Mucosa of stomach (tissue), 1 donor: ENCODE results near the gene ZBTB7C.

Experiments used
- H3K27me3 ChIP-seq: one replicate; pipeline ENCODE4 v1.7.0; 2013; ENCODE audit warnings: mild to moderate bottlenecking, low read length; ENCODE audit not compliant: control insufficient read depth, insufficient read depth
- H3K36me3 ChIP-seq: one replicate; pipeline ENCODE4 v1.7.0; 2013; ENCODE audit warnings: low read length; ENCODE audit not compliant: control insufficient read depth, insufficient read depth
- H3K4me1 ChIP-seq: one replicate; pipeline ENCODE4 v1.7.0; 2013; ENCODE audit warnings: mild to moderate bottlenecking, low read length; ENCODE audit not compliant: control insufficient read depth, insufficient read depth
- H3K4me3 ChIP-seq: one replicate; pipeline ENCODE4 v1.7.0; 2013; ENCODE audit warnings: low read length
- H3K9ac ChIP-seq: one replicate; pipeline ENCODE4 v1.7.0; 2013; ENCODE audit warnings: mild to moderate bottlenecking, low read length, moderate library complexity
- H3K9me3 ChIP-seq: one replicate; pipeline ENCODE4 v1.7.0; 2013; ENCODE audit warnings: mild to moderate bottlenecking, low read length, moderate library complexity; ENCODE audit not compliant: control insufficient read depth
- donor health status: Pancreatic carcinoma.

Gene ZBTB7C

DNA sequence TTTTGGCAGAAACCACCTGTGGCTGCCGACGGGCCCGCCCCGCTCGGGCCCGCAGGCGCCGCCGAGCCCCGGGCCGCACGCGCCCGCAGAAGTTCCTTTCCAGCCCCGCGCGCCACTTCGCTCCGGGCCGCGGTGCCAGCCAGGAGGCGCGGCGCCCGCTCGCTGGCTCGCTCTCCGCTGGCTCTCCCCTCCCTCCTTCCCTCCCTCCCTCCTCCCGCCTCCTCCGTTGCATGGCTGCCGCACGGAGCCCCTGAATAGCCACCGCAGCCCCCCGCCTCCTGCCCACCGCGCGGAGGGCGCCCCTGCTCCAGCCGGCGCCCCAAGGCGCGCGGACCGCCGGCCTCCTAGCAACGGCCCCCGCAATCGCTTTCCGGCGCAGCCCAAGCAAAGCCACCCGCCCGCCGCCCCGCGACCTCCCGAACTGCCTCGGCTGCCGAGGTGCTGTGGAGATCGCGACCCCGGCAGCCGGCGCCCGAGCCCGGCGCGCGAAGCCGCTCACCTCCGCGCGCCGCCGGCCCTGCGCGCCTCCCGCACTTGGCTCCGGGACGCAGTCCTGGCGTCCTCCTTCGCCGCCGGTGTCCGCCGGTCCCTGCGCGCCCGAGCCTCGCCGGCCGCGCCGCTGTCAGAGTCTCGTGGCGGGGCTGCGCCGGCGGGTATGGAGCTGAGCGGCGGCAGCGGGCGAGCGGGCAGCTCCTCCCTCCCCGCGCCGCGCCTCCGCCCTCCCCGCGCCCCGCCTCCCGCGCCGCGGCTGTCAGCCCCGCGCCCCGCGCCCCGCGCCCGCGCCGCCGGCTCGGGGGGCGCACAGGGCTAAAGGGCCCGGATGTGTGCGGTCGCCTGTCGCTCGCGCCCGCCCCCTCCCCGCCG lies at the start of gene ZBTB7C:
ZBTB7C (minus strand) TSS at position 657 of the 864 bp plus-strand sequence.
- peak within 1 kb of the TSS; percentile 69 for H3K4me3 ChIP-seq
- H3K9ac ChIP-seq: peak within 1 kb of the TSS; percentile 0
- peaks cover 18% of the 10 kb centered on the region for H3K4me1 ChIP-seq
- peaks cover 50% of the 10 kb centered on the region for H3K27me3 ChIP-seq
- no peaks in the 10 kb centered on the region for H3K9me3 ChIP-seq
- H3K36me3 ChIP-seq: no peaks in the 10 kb centered on the region

- H3K9me3 ChIP-seq: no peaks in the 10 kb centered on the region
- peaks cover 30% of the 10 kb centered on the region for H3K4me1 ChIP-seq
These were observed 47.7 kb upstream of the ZBTB7C start for GRCh38 chr18:48456838-48457237.

GRCh38 chr18:48455555-48456478 lies 46.6 kb upstream of the ZBTB7C start:
- Histone ChIP-seq H3K4me3 (no peak overlapping the region), H3K9ac (no peak overlapping the region), H3K9me3 (no peaks in the 10 kb centered on the region), H3K4me1 (peaks cover 22% of the 10 kb centered on the region), H3K27me3 (no peaks in the 10 kb centered on the region), H3K36me3 (no peaks in the 10 kb centered on the region)

More at GRCh38 chr18:48456838-48457237, 47.7 kb upstream of the ZBTB7C start:
- H3K4me3 ChIP-seq: no peak overlapping the region
- H3K36me3 ChIP-seq: no peaks in the 10 kb centered on the region
- no peaks in the 10 kb centered on the region for H3K27me3 ChIP-seq
- no peak overlapping the region for H3K9ac ChIP-seq

GRCh38 chr18:48454261-48454757 lies 45.1 kb upstream of the ZBTB7C start:
- Histone ChIP-seq H3K4me3 (no peak overlapping the region), H3K4me1 (peaks cover 21% of the 10 kb centered on the region), H3K27me3 (no peaks in the 10 kb centered on the region), H3K9me3 (no peaks in the 10 kb centered on the region), H3K9ac (no peak overlapping the region), H3K36me3 (no peaks in the 10 kb centered on the region)

GRCh38 chr18:48453330-48454066 lies 44.3 kb upstream of the ZBTB7C start:
- H3K9me3 ChIP-seq: no peaks in the 10 kb centered on the region
- no peak overlapping the region for H3K4me3 ChIP-seq
- no peaks in the 10 kb centered on the region for H3K36me3 ChIP-seq
- no peak overlapping the region for H3K9ac ChIP-seq
- peaks cover 21% of the 10 kb centered on the region for H3K4me1 ChIP-seq
- H3K27me3 ChIP-seq: no peaks in the 10 kb centered on the region

DNA sequence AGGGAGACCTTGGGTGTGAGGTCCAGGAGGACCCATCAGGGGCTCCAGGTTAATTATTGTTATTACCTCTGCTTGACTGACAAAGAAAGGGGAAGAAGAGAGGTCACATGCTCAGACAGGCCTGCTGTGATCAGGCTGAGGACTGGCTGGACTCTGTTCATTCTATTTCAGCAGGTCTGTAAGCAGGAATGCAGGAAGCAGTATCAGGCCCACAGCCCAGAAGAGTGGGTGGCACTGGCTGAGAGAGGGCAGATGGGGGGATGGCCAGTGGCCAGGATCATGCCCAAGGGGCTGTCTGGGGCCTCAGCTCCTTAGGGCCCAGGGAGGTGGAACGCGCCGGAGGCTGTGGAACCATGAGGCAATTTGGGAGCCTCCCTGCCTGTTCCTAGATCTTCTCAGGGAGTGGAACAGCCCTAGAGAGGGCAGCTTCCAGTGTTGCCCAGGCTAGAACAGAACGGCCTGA lies 43.7 kb upstream of the ZBTB7C start:
- Histone ChIP-seq H3K4me1 (peaks cover 21% of the 10 kb centered on the region), H3K9ac (no peak overlapping the region)

GRCh38 chr18:48450685-48451084 lies 41.5 kb upstream of the ZBTB7C start:
- H3K36me3 ChIP-seq: no peaks in the 10 kb centered on the region
- H3K4me1 ChIP-seq: peaks cover 18% of the 10 kb centered on the region
- H3K27me3 ChIP-seq: no peaks in the 10 kb centered on the region
- H3K9ac ChIP-seq: no peak overlapping the region
- no peaks in the 10 kb centered on the region for H3K9me3 ChIP-seq
- H3K4me3 ChIP-seq: no peak overlapping the region

More for the DNA sequence above, 43.7 kb upstream of the ZBTB7C start:
- Histone ChIP-seq H3K36me3 (no peaks in the 10 kb centered on the region), H3K27me3 (no peaks in the 10 kb centered on the region), H3K4me3 (no peak overlapping the region), H3K9me3 (no peaks in the 10 kb centered on the region)

- Histone ChIP-seq H3K27me3 (peaks cover 12% of the 10 kb centered on the region), H3K9ac (no peak overlapping the region), H3K36me3 (no peaks in the 10 kb centered on the region), H3K4me3 (no peak overlapping the region), H3K9me3 (no peaks in the 10 kb centered on the region), H3K4me1 (peaks cover 6% of the 10 kb centered on the region)
These were observed 37.5 kb upstream of the ZBTB7C start for GRCh38 chr18:48446582-48447225.

- H3K27me3 ChIP-seq: peaks cover 24% of the 10 kb centered on the region
- H3K36me3 ChIP-seq: no peaks in the 10 kb centered on the region
- no peak overlapping the region for H3K9ac ChIP-seq
- no peak overlapping the region for H3K4me3 ChIP-seq
- peaks cover 6% of the 10 kb centered on the region for H3K4me1 ChIP-seq
- no peaks in the 10 kb centered on the region for H3K9me3 ChIP-seq
These were observed 36.4 kb upstream of the ZBTB7C start for GRCh38 chr18:48445540-48445939.

DNA sequence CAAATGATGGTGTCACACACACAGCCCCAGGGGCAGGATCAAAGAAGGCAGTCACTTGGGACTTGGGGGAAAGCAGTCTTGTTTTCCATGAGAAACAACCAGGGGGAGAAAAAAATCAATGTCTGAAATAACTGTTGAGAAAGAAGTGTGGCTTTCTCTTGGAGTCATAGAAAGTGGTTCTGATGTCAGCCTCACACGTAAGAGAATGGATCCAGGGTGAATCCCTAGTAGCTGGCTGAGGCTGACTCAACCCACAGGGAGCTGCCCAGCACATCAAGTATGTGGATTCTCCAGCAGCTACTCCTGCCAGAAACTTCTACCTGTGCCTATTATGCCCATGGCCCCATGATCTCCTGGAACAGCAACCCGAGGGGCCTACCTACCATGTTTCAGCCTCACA lies 33.6 kb upstream of the ZBTB7C start:
- no peak overlapping the region for H3K9ac ChIP-seq
- H3K27me3 ChIP-seq: peaks cover 34% of the 10 kb centered on the region
- H3K36me3 ChIP-seq: no peaks in the 10 kb centered on the region
- peaks cover 6% of the 10 kb centered on the region for H3K4me1 ChIP-seq
- no peaks in the 10 kb centered on the region for H3K9me3 ChIP-seq
- H3K4me3 ChIP-seq: no peak overlapping the region

GRCh38 chr18:48441405-48441881 lies 32.3 kb upstream of the ZBTB7C start:
- peaks cover 37% of the 10 kb centered on the region for H3K27me3 ChIP-seq
- no peak overlapping the region for H3K4me3 ChIP-seq
- peaks cover 2% of the 10 kb centered on the region for H3K4me1 ChIP-seq
- H3K9me3 ChIP-seq: no peaks in the 10 kb centered on the region
- H3K36me3 ChIP-seq: no peaks in the 10 kb centered on the region
- H3K9ac ChIP-seq: no peak overlapping the region
